A549 (cell line): Measurements from ENCODE around the gene KIAA1755.
A peak's percentile ranks its signal among the peaks of the same experiment; 100 is the strongest.

ENCODE experiments used
- BHLHE40 ChIP-seq: IDR thresholded peaks from 2 replicates; pipeline ENCODE4 v1.6.1; 2012; ENCODE audit warnings: low read depth, low read length, inconsistent platforms
- MAFK ChIP-seq: fragments of 450-650 bp; IDR thresholded peaks from 2 replicates; pipeline ENCODE4 v1.6.1; 2014; ENCODE audit not compliant: partially characterized antibody
- MAZ ChIP-seq: fragments of 150-350 bp; IDR thresholded peaks from 2 replicates; pipeline ENCODE4 v1.6.1; 2014; ENCODE audit warnings: antibody characterized with exemption, low read depth, low read length, borderline replicate concordance
- PHF8 ChIP-seq: fragments of 200-600 bp; sonication (generic); IDR thresholded peaks from 2 replicates; pipeline ENCODE4 v1.6.1; 2016; ENCODE audit warnings: low read depth, mild to moderate bottlenecking, antibody characterized with exemption, moderate library complexity, borderline replicate concordance
- POLR2A ChIP-seq: IDR thresholded peaks from 2 replicates; pipeline ENCODE4 v1.6.1; 2012; ENCODE audit warnings: mild to moderate bottlenecking, low read length
- RAD21 ChIP-seq, 2 experiments: fragments of >200 bp in 1 of 2; sonication (Bioruptor Twin) in 1 of 2; formaldehyde crosslinking in 1 of 2; IDR thresholded peaks in 1 of 2; conservative IDR thresholded peaks in 1 of 2; 2 replicates in 1 of 2; 3 replicates in 1 of 2; pipeline ENCODE4 v1.6.1; 2012 to 2018; ENCODE audit warnings: inconsistent platforms in 1 of 2
- ZFP36 ChIP-seq: fragments of 450-650 bp; IDR thresholded peaks from 2 replicates; pipeline ENCODE4 v1.6.1; 2014; ENCODE audit warnings: borderline replicate concordance; ENCODE audit not compliant: partially characterized antibody
- TF ChIP-seq, protein P1 (sequence below): fragments of >200 bp; sonication (Bioruptor Twin); formaldehyde crosslinking; IDR thresholded peaks from 3 replicates; pipeline ENCODE4 v1.5.1; 2016
- TF ChIP-seq, protein P2 (sequence below): fragments of 150-350 bp; IDR thresholded peaks from 2 replicates; pipeline ENCODE4 v1.6.1; 2014; ENCODE audit warnings: low read depth, mild to moderate bottlenecking, low read length
- TF ChIP-seq, protein P3 (sequence below): IDR thresholded peaks from 2 replicates; pipeline ENCODE4 v1.6.1; 2012
- TF ChIP-seq, protein P4 (sequence below): fragments of 250-450 bp; sonication (Bioruptor Pico); IDR thresholded peaks from 2 replicates; pipeline ENCODE4 v1.5.0; 2021; ENCODE audit warnings: mild to moderate bottlenecking, moderate library complexity, borderline replicate concordance
- TF ChIP-seq, protein P5 (sequence below): IDR thresholded peaks from 2 replicates; pipeline ENCODE4 v1.6.1; 2012

DNA sequence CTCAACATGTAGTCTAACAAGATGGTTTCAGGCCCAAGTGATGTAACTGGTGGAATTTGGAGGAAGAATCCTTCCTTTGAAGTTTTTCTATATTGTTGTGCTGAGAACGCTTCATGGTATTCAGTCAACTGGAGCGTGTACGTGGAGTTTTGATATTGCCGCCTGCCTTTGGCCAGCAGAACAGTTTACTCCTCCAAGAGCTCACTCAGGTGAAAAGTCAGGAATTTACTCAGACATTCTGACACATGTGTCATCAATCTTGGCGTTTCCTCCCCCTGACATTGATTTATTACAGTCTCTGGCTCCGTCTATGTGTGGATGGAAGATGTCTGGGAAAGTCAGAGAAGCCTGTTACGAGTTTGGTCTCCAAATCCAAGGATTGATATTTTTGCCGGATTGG lies 76.4 kb downstream of the KIAA1755 start:
- no peak for TF ChIP-seq RAD21 (conservative IDR thresholded peaks at IDR 0.05 in 1 of 2, IDR thresholded peaks at IDR 0.05 in 1 of 2)
- TF ChIP-seq, protein P1, sequence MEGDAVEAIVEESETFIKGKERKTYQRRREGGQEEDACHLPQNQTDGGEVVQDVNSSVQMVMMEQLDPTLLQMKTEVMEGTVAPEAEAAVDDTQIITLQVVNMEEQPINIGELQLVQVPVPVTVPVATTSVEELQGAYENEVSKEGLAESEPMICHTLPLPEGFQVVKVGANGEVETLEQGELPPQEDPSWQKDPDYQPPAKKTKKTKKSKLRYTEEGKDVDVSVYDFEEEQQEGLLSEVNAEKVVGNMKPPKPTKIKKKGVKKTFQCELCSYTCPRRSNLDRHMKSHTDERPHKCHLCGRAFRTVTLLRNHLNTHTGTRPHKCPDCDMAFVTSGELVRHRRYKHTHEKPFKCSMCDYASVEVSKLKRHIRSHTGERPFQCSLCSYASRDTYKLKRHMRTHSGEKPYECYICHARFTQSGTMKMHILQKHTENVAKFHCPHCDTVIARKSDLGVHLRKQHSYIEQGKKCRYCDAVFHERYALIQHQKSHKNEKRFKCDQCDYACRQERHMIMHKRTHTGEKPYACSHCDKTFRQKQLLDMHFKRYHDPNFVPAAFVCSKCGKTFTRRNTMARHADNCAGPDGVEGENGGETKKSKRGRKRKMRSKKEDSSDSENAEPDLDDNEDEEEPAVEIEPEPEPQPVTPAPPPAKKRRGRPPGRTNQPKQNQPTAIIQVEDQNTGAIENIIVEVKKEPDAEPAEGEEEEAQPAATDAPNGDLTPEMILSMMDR = no peak
- no peak for TF ChIP-seq MAZ
- TF ChIP-seq MAFK = no peak
- TF ChIP-seq, protein P2, sequence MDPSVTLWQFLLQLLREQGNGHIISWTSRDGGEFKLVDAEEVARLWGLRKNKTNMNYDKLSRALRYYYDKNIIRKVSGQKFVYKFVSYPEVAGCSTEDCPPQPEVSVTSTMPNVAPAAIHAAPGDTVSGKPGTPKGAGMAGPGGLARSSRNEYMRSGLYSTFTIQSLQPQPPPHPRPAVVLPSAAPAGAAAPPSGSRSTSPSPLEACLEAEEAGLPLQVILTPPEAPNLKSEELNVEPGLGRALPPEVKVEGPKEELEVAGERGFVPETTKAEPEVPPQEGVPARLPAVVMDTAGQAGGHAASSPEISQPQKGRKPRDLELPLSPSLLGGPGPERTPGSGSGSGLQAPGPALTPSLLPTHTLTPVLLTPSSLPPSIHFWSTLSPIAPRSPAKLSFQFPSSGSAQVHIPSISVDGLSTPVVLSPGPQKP = no peak
- TF ChIP-seq, protein P3, sequence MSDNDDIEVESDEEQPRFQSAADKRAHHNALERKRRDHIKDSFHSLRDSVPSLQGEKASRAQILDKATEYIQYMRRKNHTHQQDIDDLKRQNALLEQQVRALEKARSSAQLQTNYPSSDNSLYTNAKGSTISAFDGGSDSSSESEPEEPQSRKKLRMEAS = no peak
- no peak for TF ChIP-seq PHF8
- TF ChIP-seq BHLHE40 = no peak
- no peak for TF ChIP-seq ZFP36
- TF ChIP-seq, protein P4, sequence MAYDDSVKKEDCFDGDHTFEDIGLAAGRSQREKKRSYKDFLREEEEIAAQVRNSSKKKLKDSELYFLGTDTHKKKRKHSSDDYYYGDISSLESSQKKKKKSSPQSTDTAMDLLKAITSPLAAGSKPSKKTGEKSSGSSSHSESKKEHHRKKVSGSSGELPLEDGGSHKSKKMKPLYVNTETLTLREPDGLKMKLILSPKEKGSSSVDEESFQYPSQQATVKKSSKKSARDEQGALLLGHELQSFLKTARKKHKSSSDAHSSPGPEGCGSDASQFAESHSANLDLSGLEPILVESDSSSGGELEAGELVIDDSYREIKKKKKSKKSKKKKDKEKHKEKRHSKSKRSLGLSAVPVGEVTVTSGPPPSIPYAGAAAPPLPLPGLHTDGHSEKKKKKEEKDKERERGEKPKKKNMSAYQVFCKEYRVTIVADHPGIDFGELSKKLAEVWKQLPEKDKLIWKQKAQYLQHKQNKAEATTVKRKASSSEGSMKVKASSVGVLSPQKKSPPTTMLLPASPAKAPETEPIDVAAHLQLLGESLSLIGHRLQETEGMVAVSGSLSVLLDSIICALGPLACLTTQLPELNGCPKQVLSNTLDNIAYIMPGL = no peak
- no peak for TF ChIP-seq POLR2A
- TF ChIP-seq, protein P5, sequence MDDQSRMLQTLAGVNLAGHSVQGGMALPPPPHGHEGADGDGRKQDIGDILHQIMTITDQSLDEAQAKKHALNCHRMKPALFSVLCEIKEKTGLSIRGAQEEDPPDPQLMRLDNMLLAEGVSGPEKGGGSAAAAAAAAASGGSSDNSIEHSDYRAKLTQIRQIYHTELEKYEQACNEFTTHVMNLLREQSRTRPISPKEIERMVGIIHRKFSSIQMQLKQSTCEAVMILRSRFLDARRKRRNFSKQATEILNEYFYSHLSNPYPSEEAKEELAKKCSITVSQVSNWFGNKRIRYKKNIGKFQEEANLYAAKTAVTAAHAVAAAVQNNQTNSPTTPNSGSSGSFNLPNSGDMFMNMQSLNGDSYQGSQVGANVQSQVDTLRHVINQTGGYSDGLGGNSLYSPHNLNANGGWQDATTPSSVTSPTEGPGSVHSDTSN = peak; percentile 82
